Suprapubic skin (tissue), 3 donors: Measurements from ENCODE around the gene KDM5A.

Source experiments
- EP300 ChIP-seq: sonication (generic); formaldehyde crosslinking; IDR thresholded peaks from one replicate; pipeline ENCODE4 v1.6.1; 2017; ENCODE audit warnings: antibody characterized with exemption
- POLR2A ChIP-seq, 2 donors: fragments of 450-650 bp; IDR thresholded peaks; one replicate each; pipeline ENCODE4 v1.6.1; 2017; ENCODE audit warnings: antibody characterized with exemption in 2 of 2, mild to moderate bottlenecking in 2 of 2, moderate library complexity in 2 of 2
- TF ChIP-seq, protein P1 (sequence below), 2 donors: fragments of 200-600 bp in 1 of 2; fragments of 450-650 bp in 1 of 2; sonication (generic) in 1 of 2; IDR thresholded peaks; one replicate each; pipeline ENCODE4 v1.5.1; 2016 to 2019; ENCODE audit warnings: antibody characterized with exemption in 2 of 2, mild to moderate bottlenecking in 1 of 2, moderate library complexity in 1 of 2

DNA sequence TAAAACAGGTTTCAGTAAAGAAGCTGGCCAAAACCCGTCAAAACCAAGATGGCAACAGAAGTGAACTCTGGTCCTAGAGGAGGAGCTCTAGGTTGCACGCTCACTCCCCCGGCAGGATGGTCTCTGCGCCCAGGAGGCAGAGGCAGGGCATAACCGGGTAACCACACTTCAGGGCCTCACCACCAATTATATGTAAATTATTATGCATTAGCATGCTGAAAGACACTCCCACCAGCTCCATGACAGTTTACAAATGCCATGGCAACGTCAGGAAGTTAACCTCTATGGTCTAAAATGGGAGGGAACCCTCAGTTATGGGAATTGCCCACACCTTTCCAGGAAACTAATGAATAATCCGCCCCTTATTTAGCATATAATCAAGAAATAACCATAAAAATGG is 155.1 kb downstream of the KDM5A start:
- TF ChIP-seq, protein P1, sequence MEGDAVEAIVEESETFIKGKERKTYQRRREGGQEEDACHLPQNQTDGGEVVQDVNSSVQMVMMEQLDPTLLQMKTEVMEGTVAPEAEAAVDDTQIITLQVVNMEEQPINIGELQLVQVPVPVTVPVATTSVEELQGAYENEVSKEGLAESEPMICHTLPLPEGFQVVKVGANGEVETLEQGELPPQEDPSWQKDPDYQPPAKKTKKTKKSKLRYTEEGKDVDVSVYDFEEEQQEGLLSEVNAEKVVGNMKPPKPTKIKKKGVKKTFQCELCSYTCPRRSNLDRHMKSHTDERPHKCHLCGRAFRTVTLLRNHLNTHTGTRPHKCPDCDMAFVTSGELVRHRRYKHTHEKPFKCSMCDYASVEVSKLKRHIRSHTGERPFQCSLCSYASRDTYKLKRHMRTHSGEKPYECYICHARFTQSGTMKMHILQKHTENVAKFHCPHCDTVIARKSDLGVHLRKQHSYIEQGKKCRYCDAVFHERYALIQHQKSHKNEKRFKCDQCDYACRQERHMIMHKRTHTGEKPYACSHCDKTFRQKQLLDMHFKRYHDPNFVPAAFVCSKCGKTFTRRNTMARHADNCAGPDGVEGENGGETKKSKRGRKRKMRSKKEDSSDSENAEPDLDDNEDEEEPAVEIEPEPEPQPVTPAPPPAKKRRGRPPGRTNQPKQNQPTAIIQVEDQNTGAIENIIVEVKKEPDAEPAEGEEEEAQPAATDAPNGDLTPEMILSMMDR (IDR thresholded peaks at IDR 0.05) = no peak
- TF ChIP-seq EP300 (no peak), POLR2A (IDR thresholded peaks at IDR 0.05) (no peak)
